HCT116 (cell line): ENCODE results near the gene GRIN2A. TPM values are rescaled to one million over a fixed set of nuclear protein-coding genes. Genes with fewer than 3 reads are reported as not detected.

Experiments
- ATAC-seq: fragments of 200-7000 bp; cut with Tn5 transposase; 2 replicates; pipeline ENCODE4 v1.9.1; 2020; ENCODE audit warnings: mild to moderate bottlenecking, moderate library complexity
- BruUV-seq: library from RNA; stranded (reverse); fragments of 400-500 nt; replicated peaks from 2 replicates; lab custom pipeline; 2021; lab: Mats Ljungman, UMichigan
- CTCF ChIA-PET: fragments of 300-600 bp; sonication (Branson Sonifier 250); formaldehyde crosslinking; loops from one replicate; lab custom pipeline; 2021; ENCODE audit warnings: antibody characterized with exemption; lab: Charles Lee
- POLR2A ChIA-PET: fragments of 300-600, 350-600 bp; sonication (Branson Sonifier 250); formaldehyde crosslinking; loops from one replicate; lab custom pipeline; 2021; ENCODE audit warnings: antibody characterized with exemption; lab: Charles Lee
- RAD21 ChIA-PET, 2 experiments: fragments of 300-600 bp; sonication (Branson Sonifier 250); formaldehyde crosslinking; loops; one replicate each; lab custom pipeline; 2023; ENCODE audit warnings: low total read pairs in 2 of 2; ENCODE audit not compliant: uncharacterized antibody in 2 of 2, unreplicated experiment in 2 of 2, low non-redundant PET in 1 of 2; lab: Charles Lee
- DNase-seq: peaks from one replicate; pipeline ENCODE4 v3.0.0-alpha.2; 2010; ENCODE audit warnings: low read depth, low spot score
- H2AFZ ChIP-seq: fragments of 200-600 bp; shearing (Covaris generic), sonication (generic); 2 replicates; pipeline ENCODE4 v1.6.1; 2017; ENCODE audit warnings: low read depth, mixed run types, mixed read lengths, antibody characterized with exemption, low read length; ENCODE audit not compliant: poor library complexity, severe bottlenecking
- H3K27ac ChIP-seq: 2 replicates; pipeline ENCODE4 v1.5.1; 2012; ENCODE audit warnings: low read depth, low read length
- H3K27me3 ChIP-seq: fragments of 200-600 bp; sonication (generic); 2 replicates; pipeline ENCODE4 v1.6.1; 2016; ENCODE audit warnings: mixed run types, low read length, mixed read lengths; ENCODE audit not compliant: insufficient read depth
- H3K36me3 ChIP-seq, 2 experiments: fragments of 200-500 bp in 1 of 2; fragments of 200-600 bp in 1 of 2; sonication (Bioruptor generic) in 1 of 2; sonication (generic) in 1 of 2; 2 replicates each; pipeline versions ENCODE4 v1.5.1 to v1.6.1; 2014 to 2016; ENCODE audit warnings: low read length in 2 of 2, inconsistent platforms in 1 of 2, mixed read lengths in 1 of 2, mixed run types in 1 of 2; ENCODE audit not compliant: insufficient read depth in 2 of 2, control insufficient read depth in 1 of 2
- H3K4me1 ChIP-seq, 2 experiments: fragments of 200-600 bp in 1 of 2; sonication (generic) in 1 of 2; 2 replicates each; pipeline versions ENCODE4 v1.5.1 to v1.6.1; 2012 to 2017; ENCODE audit warnings: low read length in 2 of 2, inconsistent platforms in 1 of 2, mild to moderate bottlenecking in 1 of 2, mixed read lengths in 1 of 2, mixed run types in 1 of 2, moderate library complexity in 1 of 2; ENCODE audit not compliant: insufficient read depth in 2 of 2, control insufficient read depth in 1 of 2
- H3K4me2 ChIP-seq: fragments of 200-600 bp; sonication (generic); 2 replicates; pipeline ENCODE4 v1.6.1; 2017; ENCODE audit warnings: mixed run types, low read length, mixed read lengths
- H3K4me3 ChIP-seq, 2 experiments: fragments of 200-600 bp in 1 of 2; sonication (generic) in 1 of 2; replicated peaks in 1 of 2; 2 replicates each; pipeline ENCODE4 v1.5.1; 2011 to 2016; ENCODE audit warnings: low read length in 2 of 2, control low read depth in 1 of 2, low read depth in 1 of 2, mild to moderate bottlenecking in 1 of 2, mixed read lengths in 1 of 2, mixed run types in 1 of 2
- H3K79me2 ChIP-seq: fragments of 200-600 bp; sonication (generic); 2 replicates; pipeline ENCODE4 v1.6.1; 2017; ENCODE audit warnings: mild to moderate bottlenecking, mixed run types, low read length, moderate library complexity, mixed read lengths; ENCODE audit not compliant: insufficient read depth
- H3K9ac ChIP-seq: fragments of 200-600 bp; sonication (generic); 2 replicates; pipeline ENCODE4 v1.6.1; 2016; ENCODE audit warnings: low read length, mixed read lengths
- H3K9me2 ChIP-seq: fragments of 200-600 bp; sonication (generic), shearing (Covaris generic); 2 replicates; pipeline ENCODE4 v1.6.1; 2017; ENCODE audit warnings: mixed run types, mild to moderate bottlenecking, moderate library complexity; ENCODE audit not compliant: insufficient read depth
- H3K9me3 ChIP-seq, 2 experiments: fragments of 200-500 bp in 1 of 2; fragments of 200-600 bp in 1 of 2; sonication (Bioruptor generic) in 1 of 2; sonication (generic) in 1 of 2; 2 replicates each; pipeline ENCODE4 v1.6.1; 2014 to 2017; ENCODE audit warnings: low read length in 2 of 2, mixed read lengths in 2 of 2, inconsistent platforms in 1 of 2, low read depth in 1 of 2, mild to moderate bottlenecking in 1 of 2, mixed run types in 1 of 2, moderate library complexity in 1 of 2; ENCODE audit not compliant: control insufficient read depth in 1 of 2, insufficient read depth in 1 of 2
- H4K20me1 ChIP-seq: fragments of 200-600 bp; sonication (generic), shearing (Covaris generic); 2 replicates; pipeline ENCODE4 v1.6.1; 2017; ENCODE audit warnings: mixed run types, mild to moderate bottlenecking, moderate library complexity; ENCODE audit not compliant: insufficient read depth
- CBX3 ChIP-seq: IDR thresholded peaks from 2 replicates; pipeline ENCODE4 v1.6.1; 2012; ENCODE audit warnings: low read depth
- CEBPB ChIP-seq: IDR thresholded peaks from 2 replicates; pipeline ENCODE4 v1.6.1; 2012; ENCODE audit warnings: low read depth
- EGR1 ChIP-seq: IDR thresholded peaks from 2 replicates; pipeline ENCODE4 v1.6.1; 2012; ENCODE audit warnings: low read depth
- JUND ChIP-seq: IDR thresholded peaks from 2 replicates; pipeline ENCODE4 v1.6.1; 2012
- POLR2A ChIP-seq: IDR thresholded peaks from 2 replicates; pipeline ENCODE4 v1.7.0; 2011; ENCODE audit warnings: borderline replicate concordance; ENCODE audit not compliant: insufficient read depth, insufficient read length; ENCODE audit errors: extremely low read depth
- POLR2AphosphoS5 ChIP-seq: IDR thresholded peaks from 2 replicates; pipeline ENCODE4 v1.6.1; 2011; ENCODE audit warnings: mild to moderate bottlenecking, low read depth, low read length, moderate library complexity
- RAD21 ChIP-seq: IDR thresholded peaks from 2 replicates; pipeline ENCODE4 v1.6.1; 2012; ENCODE audit warnings: low read depth, mild to moderate bottlenecking
- REST ChIP-seq: IDR thresholded peaks from 2 replicates; pipeline ENCODE4 v1.6.1; 2012; ENCODE audit warnings: low read depth
- SIN3A ChIP-seq: IDR thresholded peaks from 2 replicates; pipeline ENCODE4 v1.6.1; 2012; ENCODE audit warnings: low read depth
- SP1 ChIP-seq: IDR thresholded peaks from 2 replicates; pipeline ENCODE4 v1.6.1; 2012; ENCODE audit warnings: low read depth
- SRF ChIP-seq: IDR thresholded peaks from 2 replicates; pipeline ENCODE4 v1.6.1; 2012; ENCODE audit warnings: low read depth
- TCF7L2 ChIP-seq: IDR thresholded peaks from 2 replicates; pipeline ENCODE4 v1.7.0; 2011; ENCODE audit warnings: borderline replicate concordance, inconsistent platforms; ENCODE audit not compliant: insufficient read depth, insufficient read length; ENCODE audit errors: extremely low read depth
- YY1 ChIP-seq: IDR thresholded peaks from 2 replicates; pipeline ENCODE4 v1.6.1; 2011; ENCODE audit warnings: low read length, low read depth, moderate library complexity, mild to moderate bottlenecking; ENCODE audit not compliant: insufficient replicate concordance; ENCODE audit errors: extremely low read depth
- ZBTB33 ChIP-seq: IDR thresholded peaks from 2 replicates; pipeline ENCODE4 v1.6.1; 2011; ENCODE audit warnings: mild to moderate bottlenecking, low read length, moderate library complexity; ENCODE audit not compliant: insufficient replicate concordance; ENCODE audit errors: extremely low read depth
- ZFX ChIP-seq: fragments of 450-650 bp; IDR thresholded peaks from 2 replicates; pipeline ENCODE4 v1.6.1; 2017
- intact Hi-C: fragments of 100-400 bp; cut with micrococcal nuclease; formaldehyde crosslinking; loops from 2 replicates; pipeline ENCODE4 v1.10.0; 2022
- total RNA-seq: library from RNA; stranded (reverse); gene quantifications from one replicate; pipeline ENCODE4 v1.2.1, GENCODE V29; 2021; ENCODE audit not compliant: unreplicated experiment

The GRIN2A gene
- total RNA-seq, 1 experiment from 2014 or later, result 0.02 TPM

- CTCF ChIA-PET, result no interaction called here
- intact Hi-C loops, result no loop called here
- ATAC-seq, result no peak
These were observed 445.7 kb downstream of the GRIN2A start for GRCh38 chr16:9736547-9736946.

More at GRCh38 chr16:9736547-9736946, 445.7 kb downstream of the GRIN2A start:
- H3K4me2 ChIP-seq, result no peak overlapping the region
- DNase-seq, result no peak
- no peaks in the 10 kb centered on the region for H3K79me2 ChIP-seq
- no peak overlapping the region for H3K9ac ChIP-seq
- no peak for TF ChIP-seq EGR1
- no peak for TF ChIP-seq SP1
- no peak for TF ChIP-seq REST
- no peak for TF ChIP-seq POLR2AphosphoS5
- no peak for TF ChIP-seq POLR2A
- TF ChIP-seq CEBPB, result no peak
- no peak for TF ChIP-seq RAD21
- no peak for TF ChIP-seq TCF7L2
- TF ChIP-seq ZFX, result no peak
- TF ChIP-seq SRF, result no peak
- TF ChIP-seq SIN3A, result no peak
- TF ChIP-seq ZBTB33, result no peak
- no peak for TF ChIP-seq YY1
- no peak for TF ChIP-seq CBX3
- TF ChIP-seq JUND, result no peak
- ChIA-PET POLR2A (no interaction called here), RAD21 (no interaction called here)
- H3K36me3 ChIP-seq, result no peaks in the 10 kb centered on the region
- no peak overlapping the region for H2AFZ ChIP-seq
- no peaks in the 10 kb centered on the region for H3K4me1 ChIP-seq
- no peaks in the 10 kb centered on the region for H4K20me1 ChIP-seq
- H3K27ac ChIP-seq, result no peak overlapping the region
- H3K9me2 ChIP-seq, result no peaks in the 10 kb centered on the region
- peaks cover 19% of the 10 kb centered on the region; the same call in 1 of the 2 replicates for H3K27me3 ChIP-seq
- no TSS peak for BruUV-seq
- H3K9me3 ChIP-seq, result no peaks in the 10 kb centered on the region
- H3K4me3 ChIP-seq, result no peak overlapping the region
